GM12875 (cell line): ENCODE data around the gene VPS13D.

Source experiments
- H3K4me3 ChIP-seq: one replicate; pipeline ENCODE4 v1.5.1; 2011; ENCODE audit warnings: low read depth, low read length, control low read depth
- CTCF ChIP-seq: IDR thresholded peaks from 2 replicates; pipeline ENCODE4 v1.5.1; 2011; ENCODE audit warnings: low read depth, mild to moderate bottlenecking, control low read depth, inconsistent platforms, low read length, moderate library complexity, borderline replicate concordance; ENCODE audit not compliant: insufficient read depth

The VPS13D gene

GRCh38 chr1:12496154-12496961 is 266.5 kb downstream of the VPS13D start:
- TF ChIP-seq CTCF, result no peak

GRCh38 chr1:12499539-12500240 is 269.9 kb downstream of the VPS13D start:
- no peak for TF ChIP-seq CTCF
- no peak overlapping the region for H3K4me3 ChIP-seq

More at GRCh38 chr1:12496154-12496961, 266.5 kb downstream of the VPS13D start:
- H3K4me3 ChIP-seq, result no peak overlapping the region

- TF ChIP-seq CTCF, result no peak
- H3K4me3 ChIP-seq, result no peak overlapping the region
Observed at GRCh38 chr1:12501661-12502060, 271.8 kb downstream of the VPS13D start.

GRCh38 chr1:12502336-12503109 is 272.7 kb downstream of the VPS13D start:
- TF ChIP-seq CTCF, result no peak
- no peak overlapping the region for H3K4me3 ChIP-seq

- H3K4me3 ChIP-seq, result no peak overlapping the region
- TF ChIP-seq CTCF, result no peak
Observed at GRCh38 chr1:12503709-12504108, 273.9 kb downstream of the VPS13D start.

- H3K4me3 ChIP-seq, result no peak overlapping the region
- no peak for TF ChIP-seq CTCF
Observed at GRCh38 chr1:12504601-12505000, 274.8 kb downstream of the VPS13D start.

- no peak for TF ChIP-seq CTCF
Observed at GRCh38 chr1:12505231-12505630, 275.4 kb downstream of the VPS13D start.

More at GRCh38 chr1:12505231-12505630, 275.4 kb downstream of the VPS13D start:
- no peak overlapping the region for H3K4me3 ChIP-seq
